Measurements from ENCODE around the gene ZNF117. TPM values are rescaled to one million over a fixed set of nuclear protein-coding genes. Genes with fewer than 3 reads are reported as not detected.
A peak's percentile ranks its signal among the peaks of the same experiment; 100 is the strongest.

The ZNF117 gene
- total and polyA plus RNA-seq, 9 of the 15 experiments (the other 6 are each of a cell fraction or from before 2014, with no cell fraction given) = 2.5 to 18.9 (median 14.1) TPM

- TF ChIP-seq ZNF717 (CRISPR knock-in tag; IDR thresholded peaks at IDR 0.05) (0 out of 2 replicates have a peak, but pooled peaks have one; percentile 35), SETDB1 (IDR thresholded peaks at IDR 0.05; ENCODE audit: low read length) (no peak), HES1 (IDR thresholded peaks at IDR 0.05; ENCODE audit: low read depth) (peak; percentile 88), MCM3 (IDR thresholded peaks at IDR 0.05) (no peak), ZNF445 (CRISPR knock-in tag; IDR thresholded peaks at IDR 0.05; ENCODE audit: low read depth) (peak; percentile 80), ZNF124 (CRISPR knock-in tag; IDR thresholded peaks at IDR 0.05) (no peak), HMGXB4 (CRISPR knock-in tag; IDR thresholded peaks at IDR 0.05) (no peak), MLLT1 (IDR thresholded peaks at IDR 0.05) (peak in 1 of 2 experiments; percentile 61; a peak in 3 of 4 replicates), ZNF121 (CRISPR knock-in tag; conservative IDR thresholded peaks at IDR 0.05) (no peak), ZNF431 (CRISPR knock-in tag; IDR thresholded peaks at IDR 0.05) (no peak), RBM34 (IDR thresholded peaks at IDR 0.05; ENCODE audit: borderline replicate concordance, insufficient read depth, low read length) (no peak), LCOR (CRISPR knock-in tag; IDR thresholded peaks at IDR 0.05) (peak; percentile 94), CBX1 (IDR thresholded peaks at IDR 0.05; ENCODE audit: low read depth) (peak; percentile 97), CBX8 (IDR thresholded peaks at IDR 0.05; ENCODE audit: borderline replicate concordance, extremely low read depth, low read depth, low read length, poor library complexity, severe bottlenecking) (no peak), TCF7L2 (IDR thresholded peaks at IDR 0.05; ENCODE audit: low read depth, low read length) (peak; percentile 31; the same call in 1 of the 2 replicates), KLF6 (CRISPR knock-in tag; IDR thresholded peaks at IDR 0.05; ENCODE audit: borderline replicate concordance) (peak; percentile 33; the same call in 1 of the 2 replicates), MECOM (CRISPR knock-in tag; IDR thresholded peaks at IDR 0.05) (no peak)
- TF ChIP-seq, protein P1, sequence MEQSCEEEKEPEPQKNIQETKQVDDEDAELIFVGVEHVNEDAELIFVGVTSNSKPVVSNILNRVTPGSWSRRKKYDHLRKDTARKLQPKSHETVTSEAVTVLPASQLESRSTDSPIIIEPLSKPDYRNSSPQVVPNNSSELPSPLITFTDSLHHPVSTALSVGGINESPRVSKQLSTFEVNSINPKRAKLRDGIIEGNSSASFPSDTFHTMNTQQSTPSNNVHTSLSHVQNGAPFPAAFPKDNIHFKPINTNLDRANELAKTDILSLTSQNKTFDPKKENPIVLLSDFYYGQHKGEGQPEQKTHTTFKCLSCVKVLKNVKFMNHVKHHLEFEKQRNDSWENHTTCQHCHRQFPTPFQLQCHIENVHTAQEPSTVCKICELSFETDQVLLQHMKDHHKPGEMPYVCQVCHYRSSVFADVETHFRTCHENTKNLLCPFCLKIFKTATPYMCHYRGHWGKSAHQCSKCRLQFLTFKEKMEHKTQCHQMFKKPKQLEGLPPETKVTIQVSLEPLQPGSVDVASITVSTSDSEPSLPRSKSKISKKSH (CRISPR knock-in tag; IDR thresholded peaks at IDR 0.05) = no peak
- TF ChIP-seq, protein P2, sequence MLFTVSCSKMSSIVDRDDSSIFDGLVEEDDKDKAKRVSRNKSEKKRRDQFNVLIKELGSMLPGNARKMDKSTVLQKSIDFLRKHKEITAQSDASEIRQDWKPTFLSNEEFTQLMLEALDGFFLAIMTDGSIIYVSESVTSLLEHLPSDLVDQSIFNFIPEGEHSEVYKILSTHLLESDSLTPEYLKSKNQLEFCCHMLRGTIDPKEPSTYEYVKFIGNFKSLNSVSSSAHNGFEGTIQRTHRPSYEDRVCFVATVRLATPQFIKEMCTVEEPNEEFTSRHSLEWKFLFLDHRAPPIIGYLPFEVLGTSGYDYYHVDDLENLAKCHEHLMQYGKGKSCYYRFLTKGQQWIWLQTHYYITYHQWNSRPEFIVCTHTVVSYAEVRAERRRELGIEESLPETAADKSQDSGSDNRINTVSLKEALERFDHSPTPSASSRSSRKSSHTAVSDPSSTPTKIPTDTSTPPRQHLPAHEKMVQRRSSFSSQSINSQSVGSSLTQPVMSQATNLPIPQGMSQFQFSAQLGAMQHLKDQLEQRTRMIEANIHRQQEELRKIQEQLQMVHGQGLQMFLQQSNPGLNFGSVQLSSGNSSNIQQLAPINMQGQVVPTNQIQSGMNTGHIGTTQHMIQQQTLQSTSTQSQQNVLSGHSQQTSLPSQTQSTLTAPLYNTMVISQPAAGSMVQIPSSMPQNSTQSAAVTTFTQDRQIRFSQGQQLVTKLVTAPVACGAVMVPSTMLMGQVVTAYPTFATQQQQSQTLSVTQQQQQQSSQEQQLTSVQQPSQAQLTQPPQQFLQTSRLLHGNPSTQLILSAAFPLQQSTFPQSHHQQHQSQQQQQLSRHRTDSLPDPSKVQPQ (CRISPR knock-in tag; IDR thresholded peaks at IDR 0.05; ENCODE audit: borderline replicate concordance) = 0 out of 2 replicates have a peak, but pooled peaks have one; percentile 55
These were observed 8.5 kb upstream of the ZNF117 start (continued) for GRCh38 chr7:64999165-65000004.

All from K562 (cell line).